Cardiac ventricle fibroblast (primary cell): ENCODE results near the gene SEC11C. TPM values are rescaled to one million over a fixed set of nuclear protein-coding genes. Genes with fewer than 3 reads are reported as not detected.

ENCODE experiments used
- total RNA-seq: library from RNA; depleted of rRNA; stranded (reverse); fragments of >200 nt; gene quantifications from 2 replicates; pipeline ENCODE4 v1.2.3, GENCODE V29; 2015

The SEC11C gene
- total RNA-seq: 12.0 and 16.2 TPM in 2 replicates

GRCh38 chr18:59139615-59140301 is at the start of gene SEC11C:
SEC11C (plus strand) TSS chr18:59139884; CDS start chr18:59139949, 65 bp downstream.

Other genes with a start within 250 kb of the SEC11C start
- not detected in 2 replicates for gene GRP, start 80.3 kb downstream of the SEC11C start, total RNA-seq
- gene RAX, start 133.6 kb downstream of the SEC11C start, total RNA-seq: not detected in 2 replicates
- not detected in 2 replicates for gene CPLX4, start 178.8 kb downstream of the SEC11C start, total RNA-seq
- gene LMAN1, start 219.4 kb downstream of the SEC11C start, total RNA-seq: 133 and 142 TPM in 2 replicates